ENCODE data around the gene CFAP65.

Gene CFAP65

GRCh38 chr2:219003267-219003634 lies 38.1 kb downstream of the CFAP65 start:
- Histone ChIP-seq H3K36me3 (ENCODE audit: control insufficient read depth, low read length) (no peaks in the 10 kb centered on the region), H3K79me2 (ENCODE audit: control insufficient read depth, low read length) (no peaks in the 10 kb centered on the region), H3K4me3 (ENCODE audit: low read length) (no peak overlapping the region), H3K4me1 (ENCODE audit: control insufficient read depth, low read length) (0 out of 2 replicates have a peak, but pooled peaks cover 3% of the 10 kb centered on the region), H3F3A (ENCODE audit: control insufficient read depth, insufficient read depth) (no peaks in the 10 kb centered on the region), H3K9me2 (replicated peaks; ENCODE audit: control insufficient read depth, low read length) (no peaks in the 10 kb centered on the region), H3K4me2 (ENCODE audit: low read length) (no peak overlapping the region), H3K9me3 (ENCODE audit: control insufficient read depth, insufficient read depth, low read length) (no peaks in the 10 kb centered on the region), H4K20me1 (ENCODE audit: control insufficient read depth, insufficient read depth, low read depth, low read length) (no peaks in the 10 kb centered on the region), H3K27me3 (ENCODE audit: control insufficient read depth, low read length) (peaks cover 44% of the 10 kb centered on the region), H3K27ac (ENCODE audit: low read depth, low read length) (no peak overlapping the region)
- TF ChIP-seq CTCF (IDR thresholded peaks at IDR 0.05; ENCODE audit: low read depth, low read length, poor library complexity, severe bottlenecking) (peak; percentile 36), EZH2phosphoT487 (IDR thresholded peaks at IDR 0.05; ENCODE audit: borderline replicate concordance, low read length) (no peak)

- Histone ChIP-seq H3K9me2 (replicated peaks; ENCODE audit: control insufficient read depth, low read length) (no peaks in the 10 kb centered on the region), H3K27ac (ENCODE audit: low read depth, low read length) (no peak overlapping the region), H3K4me3 (ENCODE audit: low read length) (no peak overlapping the region), H3K36me3 (ENCODE audit: control insufficient read depth, low read length) (no peaks in the 10 kb centered on the region), H3K4me1 (ENCODE audit: control insufficient read depth, low read length) (0 out of 2 replicates have a peak, but pooled peaks cover 3% of the 10 kb centered on the region), H3K79me2 (ENCODE audit: control insufficient read depth, low read length) (no peaks in the 10 kb centered on the region), H3F3A (ENCODE audit: control insufficient read depth, insufficient read depth) (no peaks in the 10 kb centered on the region), H4K20me1 (ENCODE audit: control insufficient read depth, insufficient read depth, low read depth, low read length) (no peaks in the 10 kb centered on the region), H3K27me3 (ENCODE audit: control insufficient read depth, low read length) (peaks cover 50% of the 10 kb centered on the region), H3K9me3 (ENCODE audit: control insufficient read depth, insufficient read depth, low read length) (no peaks in the 10 kb centered on the region), H3K4me2 (ENCODE audit: low read length) (no peak overlapping the region)
- no peak for TF ChIP-seq EZH2phosphoT487 (IDR thresholded peaks at IDR 0.05; ENCODE audit: borderline replicate concordance, low read length)
- peak; percentile 37 for TF ChIP-seq CTCF (IDR thresholded peaks at IDR 0.05; ENCODE audit: low read depth, low read length, poor library complexity, severe bottlenecking)
These were observed 38.7 kb downstream of the CFAP65 start for GRCh38 chr2:219002395-219003266.

GRCh38 chr2:219001577-219002394 lies 39.5 kb downstream of the CFAP65 start:
- Histone ChIP-seq H3K79me2 (ENCODE audit: control insufficient read depth, low read length) (no peaks in the 10 kb centered on the region), H3K36me3 (ENCODE audit: control insufficient read depth, low read length) (no peaks in the 10 kb centered on the region), H3F3A (ENCODE audit: control insufficient read depth, insufficient read depth) (no peaks in the 10 kb centered on the region), H3K4me2 (ENCODE audit: low read length) (no peak overlapping the region), H3K4me1 (ENCODE audit: control insufficient read depth, low read length) (0 out of 2 replicates have a peak, but pooled peaks cover 3% of the 10 kb centered on the region), H3K4me3 (ENCODE audit: low read length) (no peak overlapping the region), H3K27me3 (ENCODE audit: control insufficient read depth, low read length) (peaks cover 58% of the 10 kb centered on the region), H3K9me2 (replicated peaks; ENCODE audit: control insufficient read depth, low read length) (no peaks in the 10 kb centered on the region), H4K20me1 (ENCODE audit: control insufficient read depth, insufficient read depth, low read depth, low read length) (no peaks in the 10 kb centered on the region), H3K9me3 (ENCODE audit: control insufficient read depth, insufficient read depth, low read length) (no peaks in the 10 kb centered on the region), H3K27ac (ENCODE audit: low read depth, low read length) (no peak overlapping the region)
- TF ChIP-seq EZH2phosphoT487 (IDR thresholded peaks at IDR 0.05; ENCODE audit: borderline replicate concordance, low read length) (no peak), CTCF (IDR thresholded peaks at IDR 0.05; ENCODE audit: low read depth, low read length, poor library complexity, severe bottlenecking) (no peak)
